ENCODE results near the gene MTCH1.
"Not testable (repeated sequence)": the region's sequence is repeated elsewhere in the genome, so short reads cannot be mapped to it uniquely, and the experiment has no call there.

- TF ChIP-seq CTCF (conservative IDR thresholded peaks at IDR 0.05); EZH2 (IDR thresholded peaks at IDR 0.05; ENCODE audit: low read depth): not testable (repeated sequence)
Measured at GRCh38 chr6:36939005-36939404, 47.0 kb downstream of the MTCH1 start.
